GM23338 (cell line): ENCODE data around the gene HPCA. TPM values are rescaled to one million over a fixed set of nuclear protein-coding genes. Genes with fewer than 3 reads are reported as not detected.
A peak's percentile ranks its signal among the peaks of the same experiment; 100 is the strongest.

ENCODE experiments used
- ATAC-seq: fragments of 200-7000 bp; cut with Tn5 transposase; 3 replicates; pipeline ENCODE4 v1.9.1; 2020
- DNase-seq: peaks from one replicate; pipeline ENCODE4 v3.0.0-alpha.2; 2015; ENCODE audit warnings: low spot score
- H2AFZ ChIP-seq: fragments of 200-600 bp; sonication (generic); 2 replicates; pipeline ENCODE4 v1.8.0; 2016; ENCODE audit warnings: antibody characterized with exemption, mild to moderate bottlenecking, moderate library complexity
- H3F3A ChIP-seq: fragments of 200-600 bp; sonication (generic); replicated peaks from 2 replicates; pipeline ENCODE4 v1.8.0; 2017; ENCODE audit warnings: antibody characterized with exemption, mixed run types, low read depth
- H3K27ac ChIP-seq: fragments of 200-600 bp; sonication (generic); 2 replicates; pipeline ENCODE4 v1.6.1; 2016; ENCODE audit warnings: low read depth
- H3K27me3 ChIP-seq: fragments of 200-600 bp; sonication (generic); 2 replicates; pipeline ENCODE4 v1.8.0; 2016; ENCODE audit warnings: mild to moderate bottlenecking, mixed run types, moderate library complexity; ENCODE audit not compliant: insufficient read depth
- H3K36me3 ChIP-seq: fragments of 200-600 bp; sonication (generic); 2 replicates; pipeline ENCODE4 v1.8.0; 2016; ENCODE audit warnings: mild to moderate bottlenecking; ENCODE audit not compliant: insufficient read depth
- H3K4me1 ChIP-seq: fragments of 200-600 bp; sonication (generic); 2 replicates; pipeline ENCODE4 v1.8.0; 2016; ENCODE audit warnings: mild to moderate bottlenecking, moderate library complexity; ENCODE audit not compliant: insufficient read depth
- H3K4me2 ChIP-seq: fragments of 200-600 bp; sonication (generic); 2 replicates; pipeline ENCODE4 v1.7.1; 2017; ENCODE audit warnings: mixed run types
- H3K4me3 ChIP-seq: fragments of 200-600 bp; sonication (generic); 2 replicates; pipeline ENCODE4 v1.6.1; 2016; ENCODE audit warnings: mixed run types
- H3K79me2 ChIP-seq: fragments of 200-600 bp; sonication (generic); replicated peaks from 2 replicates; pipeline ENCODE4 v1.8.0; 2017; ENCODE audit warnings: mild to moderate bottlenecking; ENCODE audit not compliant: insufficient read depth
- H3K9me2 ChIP-seq: fragments of 200-600 bp; sonication (generic); 2 replicates; pipeline ENCODE4 v1.8.0; 2017; ENCODE audit not compliant: insufficient read depth
- H4K20me1 ChIP-seq: fragments of 200-600 bp; sonication (generic); replicated peaks from 2 replicates; pipeline ENCODE4 v1.8.0; 2017; ENCODE audit warnings: mild to moderate bottlenecking; ENCODE audit not compliant: insufficient read depth
- H3K27ac Mint-ChIP-seq: 2 replicates; pipeline ENCODE4 v1.8.0; 2020; ENCODE audit warnings: inconsistent platforms, mild to moderate bottlenecking, moderate library complexity, mixed read lengths
- H3K27me3 Mint-ChIP-seq: 3 replicates; pipeline ENCODE4 v1.8.0; 2022; ENCODE audit warnings: low read depth, mild to moderate bottlenecking, moderate library complexity, mixed read lengths, inconsistent platforms; ENCODE audit not compliant: insufficient read depth, poor library complexity
- H3K36me3 Mint-ChIP-seq: 3 replicates; pipeline ENCODE4 v1.8.0; 2021; ENCODE audit warnings: low read depth, mild to moderate bottlenecking, inconsistent platforms, moderate library complexity, mixed read lengths
- H3K4me1 Mint-ChIP-seq: 3 replicates; pipeline ENCODE4 v1.8.0; 2020; ENCODE audit warnings: mild to moderate bottlenecking, inconsistent platforms, mixed read lengths
- H3K4me3 Mint-ChIP-seq: 3 replicates; pipeline ENCODE4 v1.8.0; 2021; ENCODE audit warnings: moderate library complexity, mild to moderate bottlenecking, inconsistent platforms, mixed read lengths
- H3K9me3 Mint-ChIP-seq: 3 replicates; pipeline ENCODE4 v1.8.0; 2020; ENCODE audit warnings: moderate library complexity, mild to moderate bottlenecking, inconsistent platforms, mixed read lengths
- EZH2 ChIP-seq: fragments of 200-600 bp; sonication (generic); IDR thresholded peaks from one replicate; pipeline ENCODE4 v1.8.0; 2017; ENCODE audit warnings: antibody characterized with exemption, mild to moderate bottlenecking, low read depth; ENCODE audit not compliant: unreplicated experiment
- EZH2phosphoT487 ChIP-seq: fragments of 200-600 bp; sonication (generic); IDR thresholded peaks from one replicate; pipeline ENCODE4 v1.8.1; 2018; ENCODE audit warnings: antibody characterized with exemption; ENCODE audit not compliant: unreplicated experiment
- JUNB ChIP-seq: IDR thresholded peaks from one replicate; pipeline ENCODE4 v1.6.1; 2016; ENCODE audit warnings: antibody characterized with exemption; ENCODE audit not compliant: unreplicated experiment
- POLR2AphosphoS5 ChIP-seq: IDR thresholded peaks from 2 replicates; pipeline ENCODE4 v1.6.1; 2016; ENCODE audit warnings: antibody characterized with exemption, low read depth
- STAT1 ChIP-seq: IDR thresholded peaks from one replicate; pipeline ENCODE4 v1.6.1; 2016; ENCODE audit warnings: antibody characterized with exemption; ENCODE audit not compliant: unreplicated experiment
- ZNF331 ChIP-seq: fragments of 250-450 bp; sonication (Bioruptor Pico); IDR thresholded peaks from 2 replicates; pipeline ENCODE4 v1.5.0; 2020; ENCODE audit warnings: low read depth, mild to moderate bottlenecking, moderate library complexity
- polyA plus RNA-seq: library from polyadenylated mRNA; unstranded; fragments of >200 nt; fragmentation: Nextera tagmentation; extraction: Ambion mirVana; gene quantifications from 2 replicates; pipeline ENCODE4 v1.2.1, GENCODE V29; 2016
- total RNA-seq: library from RNA; depleted of rRNA; stranded (reverse); fragments of >200 nt; shearing (Covaris generic); gene quantifications from 2 replicates; pipeline ENCODE4 v1.2.3, GENCODE V29; 2014
- TF ChIP-seq, protein P1 (sequence below): IDR thresholded peaks from one replicate; pipeline ENCODE4 v1.6.1; 2018; ENCODE audit warnings: antibody characterized with exemption; ENCODE audit not compliant: unreplicated experiment
- TF ChIP-seq, protein P2 (sequence below): IDR thresholded peaks from 2 replicates; pipeline ENCODE4 v1.6.1; 2016; ENCODE audit warnings: antibody characterized with exemption
- TF ChIP-seq, protein P3 (sequence below), 2 experiments: fragments of 200-600 bp in 1 of 2; sonication (generic) in 1 of 2; conservative IDR thresholded peaks; 2 replicates each; pipeline versions ENCODE4 v1.5.1 to v1.6.1; 2016 to 2017; ENCODE audit warnings: antibody characterized with exemption in 2 of 2, low read depth in 2 of 2, mild to moderate bottlenecking in 2 of 2, moderate library complexity in 1 of 2

Gene HPCA
- total and polyA plus RNA-seq, 2 experiments from 2014 or later = 0.35 to 0.82 TPM

DNA sequence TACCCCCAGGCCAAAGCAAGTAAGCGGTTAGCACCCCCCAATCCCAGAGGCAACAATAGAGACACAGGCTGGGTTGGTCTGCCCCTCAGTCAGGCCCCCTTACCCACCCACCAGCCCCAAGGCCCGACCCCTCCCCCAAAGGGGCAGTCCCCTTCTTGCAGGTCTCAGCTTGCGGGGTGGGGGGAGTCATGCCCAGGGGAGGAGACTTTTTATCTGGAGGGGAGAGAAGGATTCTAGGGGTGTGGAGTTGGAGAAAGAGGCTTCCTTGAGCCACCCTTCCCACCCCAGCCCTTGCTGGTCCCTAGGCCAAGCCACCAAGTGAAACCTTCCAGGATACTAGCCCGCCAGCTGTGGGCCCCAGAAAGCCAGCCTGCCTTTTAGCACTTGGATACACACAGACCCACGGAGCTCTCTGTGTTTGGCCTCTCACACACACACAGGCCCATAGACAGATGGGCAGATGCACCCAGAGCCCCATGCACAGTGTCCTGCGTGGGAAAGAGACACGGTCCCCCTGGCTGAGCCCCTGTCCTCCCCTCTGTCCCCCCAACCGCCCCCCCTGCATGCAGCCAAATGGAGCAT is 7.8 kb downstream of the HPCA start:
- peak; percentile 25 for ATAC-seq
- peak overlapping the region; percentile 95 for H3K4me3 ChIP-seq
- peak overlapping the region; percentile 75 for H3K4me3 Mint-ChIP-seq
- H3K79me2 ChIP-seq = no peaks in the 10 kb centered on the region
- peak; percentile 48 for DNase-seq
- no peaks in the 10 kb centered on the region; the same call in 1 of the 2 replicates for H4K20me1 ChIP-seq
- no peaks in the 10 kb centered on the region for H3K9me2 ChIP-seq
- peaks cover 12% of the 10 kb centered on the region for H3K4me1 Mint-ChIP-seq
- peaks cover 10% of the 10 kb centered on the region; the same call in 1 of the 2 replicates for H3K4me1 ChIP-seq
- no peak overlapping the region for H3K27ac ChIP-seq
- peaks cover 7% of the 10 kb centered on the region; the same call in 1 of the 2 replicates for H3F3A ChIP-seq
- peak overlapping the region; percentile 94 for H3K4me2 ChIP-seq
- H3K9me3 Mint-ChIP-seq = peaks cover 5% of the 10 kb centered on the region; the same call in 2 of the 3 replicates
- H2AFZ ChIP-seq = peak overlapping the region; percentile 98
- TF ChIP-seq ZNF331 (CRISPR knock-in tag) (no peak), POLR2AphosphoS5 (0 out of 2 replicates have a peak, but pooled peaks have one; percentile 8)
- H3K27ac Mint-ChIP-seq = no peak overlapping the region
- peaks cover 41% of the 10 kb centered on the region for H3K27me3 ChIP-seq
- peaks cover 8% of the 10 kb centered on the region; the same call in 1 of the 3 replicates for H3K36me3 Mint-ChIP-seq
- peaks cover 32% of the 10 kb centered on the region for H3K27me3 Mint-ChIP-seq
- H3K36me3 ChIP-seq = no peaks in the 10 kb centered on the region

DNA sequence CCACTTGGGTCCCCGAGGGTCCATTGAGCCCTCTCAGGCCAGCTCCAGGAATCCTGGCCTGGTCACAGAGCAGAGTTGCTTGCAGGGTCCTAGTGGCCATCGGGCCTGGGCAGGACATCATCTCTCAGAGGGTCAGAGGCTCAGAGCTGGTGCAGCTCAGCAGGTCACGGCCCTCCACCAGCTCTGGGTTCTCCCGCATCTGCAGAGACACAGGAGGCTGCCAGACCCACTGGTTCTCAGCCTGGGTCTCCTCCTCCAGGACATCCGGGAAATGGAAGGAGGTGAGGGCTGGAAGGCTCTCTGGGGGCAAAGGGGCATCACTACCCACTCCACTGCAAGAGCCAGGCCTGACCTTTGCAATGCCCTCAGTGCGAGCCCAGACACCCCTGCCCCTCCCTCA is 8.4 kb downstream of the HPCA start:
- H3K9me2 ChIP-seq = no peaks in the 10 kb centered on the region
- no peaks in the 10 kb centered on the region for H3K36me3 ChIP-seq
- no peak for DNase-seq
- peaks cover 7% of the 10 kb centered on the region; the same call in 1 of the 2 replicates for H3F3A ChIP-seq
- H3K4me1 ChIP-seq = peaks cover 10% of the 10 kb centered on the region; the same call in 1 of the 2 replicates
- no peak overlapping the region for H2AFZ ChIP-seq
- Mint-ChIP-seq H3K9me3 (peaks cover 5% of the 10 kb centered on the region; the same call in 2 of the 3 replicates), H3K36me3 (peaks cover 8% of the 10 kb centered on the region; the same call in 1 of the 3 replicates), H3K27me3 (peaks cover 38% of the 10 kb centered on the region), H3K4me1 (peaks cover 12% of the 10 kb centered on the region), H3K4me3 (no peak overlapping the region), H3K27ac (no peak overlapping the region)
- H3K4me3 ChIP-seq = no peak overlapping the region
- TF ChIP-seq POLR2AphosphoS5 (no peak), JUNB (no peak), STAT1 (no peak), EZH2 (no peak), EZH2phosphoT487 (no peak)
- TF ChIP-seq, protein P1, sequence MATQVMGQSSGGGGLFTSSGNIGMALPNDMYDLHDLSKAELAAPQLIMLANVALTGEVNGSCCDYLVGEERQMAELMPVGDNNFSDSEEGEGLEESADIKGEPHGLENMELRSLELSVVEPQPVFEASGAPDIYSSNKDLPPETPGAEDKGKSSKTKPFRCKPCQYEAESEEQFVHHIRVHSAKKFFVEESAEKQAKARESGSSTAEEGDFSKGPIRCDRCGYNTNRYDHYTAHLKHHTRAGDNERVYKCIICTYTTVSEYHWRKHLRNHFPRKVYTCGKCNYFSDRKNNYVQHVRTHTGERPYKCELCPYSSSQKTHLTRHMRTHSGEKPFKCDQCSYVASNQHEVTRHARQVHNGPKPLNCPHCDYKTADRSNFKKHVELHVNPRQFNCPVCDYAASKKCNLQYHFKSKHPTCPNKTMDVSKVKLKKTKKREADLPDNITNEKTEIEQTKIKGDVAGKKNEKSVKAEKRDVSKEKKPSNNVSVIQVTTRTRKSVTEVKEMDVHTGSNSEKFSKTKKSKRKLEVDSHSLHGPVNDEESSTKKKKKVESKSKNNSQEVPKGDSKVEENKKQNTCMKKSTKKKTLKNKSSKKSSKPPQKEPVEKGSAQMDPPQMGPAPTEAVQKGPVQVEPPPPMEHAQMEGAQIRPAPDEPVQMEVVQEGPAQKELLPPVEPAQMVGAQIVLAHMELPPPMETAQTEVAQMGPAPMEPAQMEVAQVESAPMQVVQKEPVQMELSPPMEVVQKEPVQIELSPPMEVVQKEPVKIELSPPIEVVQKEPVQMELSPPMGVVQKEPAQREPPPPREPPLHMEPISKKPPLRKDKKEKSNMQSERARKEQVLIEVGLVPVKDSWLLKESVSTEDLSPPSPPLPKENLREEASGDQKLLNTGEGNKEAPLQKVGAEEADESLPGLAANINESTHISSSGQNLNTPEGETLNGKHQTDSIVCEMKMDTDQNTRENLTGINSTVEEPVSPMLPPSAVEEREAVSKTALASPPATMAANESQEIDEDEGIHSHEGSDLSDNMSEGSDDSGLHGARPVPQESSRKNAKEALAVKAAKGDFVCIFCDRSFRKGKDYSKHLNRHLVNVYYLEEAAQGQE = no peak
- TF ChIP-seq, protein P2, sequence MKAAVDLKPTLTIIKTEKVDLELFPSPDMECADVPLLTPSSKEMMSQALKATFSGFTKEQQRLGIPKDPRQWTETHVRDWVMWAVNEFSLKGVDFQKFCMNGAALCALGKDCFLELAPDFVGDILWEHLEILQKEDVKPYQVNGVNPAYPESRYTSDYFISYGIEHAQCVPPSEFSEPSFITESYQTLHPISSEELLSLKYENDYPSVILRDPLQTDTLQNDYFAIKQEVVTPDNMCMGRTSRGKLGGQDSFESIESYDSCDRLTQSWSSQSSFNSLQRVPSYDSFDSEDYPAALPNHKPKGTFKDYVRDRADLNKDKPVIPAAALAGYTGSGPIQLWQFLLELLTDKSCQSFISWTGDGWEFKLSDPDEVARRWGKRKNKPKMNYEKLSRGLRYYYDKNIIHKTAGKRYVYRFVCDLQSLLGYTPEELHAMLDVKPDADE = no peak
- TF ChIP-seq, protein P3, sequence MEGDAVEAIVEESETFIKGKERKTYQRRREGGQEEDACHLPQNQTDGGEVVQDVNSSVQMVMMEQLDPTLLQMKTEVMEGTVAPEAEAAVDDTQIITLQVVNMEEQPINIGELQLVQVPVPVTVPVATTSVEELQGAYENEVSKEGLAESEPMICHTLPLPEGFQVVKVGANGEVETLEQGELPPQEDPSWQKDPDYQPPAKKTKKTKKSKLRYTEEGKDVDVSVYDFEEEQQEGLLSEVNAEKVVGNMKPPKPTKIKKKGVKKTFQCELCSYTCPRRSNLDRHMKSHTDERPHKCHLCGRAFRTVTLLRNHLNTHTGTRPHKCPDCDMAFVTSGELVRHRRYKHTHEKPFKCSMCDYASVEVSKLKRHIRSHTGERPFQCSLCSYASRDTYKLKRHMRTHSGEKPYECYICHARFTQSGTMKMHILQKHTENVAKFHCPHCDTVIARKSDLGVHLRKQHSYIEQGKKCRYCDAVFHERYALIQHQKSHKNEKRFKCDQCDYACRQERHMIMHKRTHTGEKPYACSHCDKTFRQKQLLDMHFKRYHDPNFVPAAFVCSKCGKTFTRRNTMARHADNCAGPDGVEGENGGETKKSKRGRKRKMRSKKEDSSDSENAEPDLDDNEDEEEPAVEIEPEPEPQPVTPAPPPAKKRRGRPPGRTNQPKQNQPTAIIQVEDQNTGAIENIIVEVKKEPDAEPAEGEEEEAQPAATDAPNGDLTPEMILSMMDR (conservative IDR thresholded peaks at IDR 0.05; ENCODE audit: low read depth in 2 of 2) = no peak
- H3K4me2 ChIP-seq = 0 out of 2 replicates have a peak overlapping the region, but pooled peaks have one; percentile 94
- peaks cover 43% of the 10 kb centered on the region for H3K27me3 ChIP-seq
- no peak overlapping the region for H3K27ac ChIP-seq
- ATAC-seq = no peak
- H4K20me1 ChIP-seq = no peaks in the 10 kb centered on the region; the same call in 1 of the 2 replicates
- H3K79me2 ChIP-seq = no peaks in the 10 kb centered on the region
